Right forelimb (tissue), 1 donor: Measurements from ENCODE around the gene SLC39A9.

Experiments used
- DNase-seq: peaks from one replicate; pipeline ENCODE4 v3.0.0-alpha.2; 2018

SLC39A9 gene

GRCh38 chr14:69505338-69506240 lies 107.1 kb downstream of the SLC39A9 start:
- no peak for DNase-seq

- DNase-seq, result no peak
Observed at GRCh38 chr14:69506241-69506595, 107.7 kb downstream of the SLC39A9 start.
